HG03095 (cell line): ENCODE data around the gene CELF2.

Experiments
- ATAC-seq: cut with Tn5 transposase; IDR thresholded peaks from one replicate; pipeline ENCODE4 v1.9.1; 2021; ENCODE audit warnings: moderate library complexity; ENCODE audit not compliant: unreplicated experiment

Gene CELF2

GRCh38 chr10:11261687-11262493, 244.2 kb downstream of the CELF2 start:
- ATAC-seq = peak; percentile 42

DNA sequence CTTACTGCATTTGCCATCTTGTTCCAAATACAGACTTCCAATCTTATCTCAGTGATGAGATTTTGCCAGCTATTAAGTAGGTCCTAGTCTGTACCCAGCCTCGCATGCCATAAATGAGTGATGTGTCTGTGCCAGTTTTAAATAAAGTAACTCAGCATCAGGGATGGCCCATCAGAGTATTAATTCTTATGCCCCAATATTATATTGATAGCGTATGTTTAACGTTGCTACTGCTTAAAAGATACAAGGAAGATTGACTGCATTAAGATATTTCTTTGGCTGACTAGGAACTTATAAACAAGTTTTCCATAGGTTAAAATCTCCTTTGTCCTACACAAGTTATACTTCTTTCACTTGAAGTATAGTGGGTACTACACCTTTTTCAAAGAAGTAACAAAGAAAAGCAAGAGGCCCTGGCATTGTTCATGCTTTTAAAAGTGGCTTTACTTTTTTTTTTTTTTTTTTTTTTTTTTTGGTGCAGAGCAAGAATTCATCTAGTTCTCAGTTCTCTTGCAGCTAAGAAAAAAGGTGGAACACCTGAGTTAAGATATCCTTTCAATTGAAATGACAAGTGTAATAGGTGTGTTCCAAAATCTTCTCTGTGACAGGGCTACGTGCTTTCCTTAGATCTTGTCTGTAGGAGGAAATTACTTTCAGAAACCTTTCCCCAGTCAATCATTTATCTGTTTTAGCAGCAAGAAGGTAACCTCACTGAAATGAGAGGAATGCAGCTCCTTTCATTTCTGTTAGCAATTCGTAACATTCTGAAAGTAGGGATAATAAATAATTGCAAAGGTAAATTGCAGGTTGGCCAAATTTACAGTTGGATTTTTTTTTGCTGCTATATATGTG, 245.0 kb downstream of the CELF2 start:
- ATAC-seq = no peak

GRCh38 chr10:11263767-11264166, 246.1 kb downstream of the CELF2 start:
- no peak for ATAC-seq

DNA sequence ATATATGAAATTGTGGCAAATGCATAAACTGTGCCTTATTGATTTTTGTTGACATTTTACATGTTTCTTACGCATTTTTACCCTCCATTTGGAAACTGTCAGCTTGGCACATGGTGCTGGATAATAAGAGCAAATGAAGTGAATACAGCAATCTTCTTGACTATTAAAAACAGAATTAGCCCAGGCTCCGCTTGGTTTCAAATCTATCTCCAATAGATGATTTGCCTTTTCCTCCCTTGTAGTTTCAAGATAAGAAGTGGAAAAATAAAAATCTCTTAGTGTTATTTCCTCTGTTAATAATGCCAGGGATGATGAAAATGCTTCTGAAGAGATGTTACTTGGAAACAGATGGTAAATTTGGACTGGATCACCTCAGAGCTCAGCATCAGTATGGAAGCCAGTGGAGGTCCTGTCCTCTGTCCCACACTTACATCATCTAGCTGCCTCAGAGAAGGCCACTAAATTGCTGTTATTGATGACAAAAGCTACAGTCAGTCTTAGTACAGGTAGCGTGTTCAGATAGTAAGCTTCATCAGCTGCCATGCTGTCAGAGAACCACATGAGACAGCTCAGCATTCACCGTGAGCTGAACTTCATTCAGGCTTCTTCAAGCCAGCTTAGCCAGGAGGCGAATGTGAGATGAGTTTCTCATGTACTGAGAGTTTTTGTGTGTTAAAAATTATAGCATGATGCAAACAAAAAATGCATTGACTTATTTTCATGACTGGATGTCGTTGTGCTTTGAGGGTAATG, 246.8 kb downstream of the CELF2 start:
- no peak for ATAC-seq

DNA sequence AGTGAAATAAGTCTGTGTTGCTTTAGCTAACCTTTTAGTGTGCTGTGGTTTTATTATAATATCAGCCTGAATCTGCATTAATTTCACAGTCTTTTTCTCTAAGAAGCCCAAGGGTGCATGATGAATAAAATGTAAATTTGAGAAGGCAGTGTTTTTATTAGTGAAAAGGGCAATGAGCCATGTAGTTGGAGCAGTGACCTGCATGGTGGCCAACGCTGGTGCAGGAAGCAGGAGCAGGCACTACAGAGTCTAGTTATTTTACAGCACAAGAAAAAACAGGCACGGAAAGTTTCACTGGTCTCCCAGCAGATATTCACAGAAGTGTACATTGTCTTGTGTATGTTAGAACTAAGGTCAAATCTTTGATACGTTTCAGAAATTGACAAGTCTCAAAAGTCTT, 247.8 kb downstream of the CELF2 start:
- no peak for ATAC-seq

- no peak for ATAC-seq
Measured at GRCh38 chr10:11266426-11266825, 248.8 kb downstream of the CELF2 start.

DNA sequence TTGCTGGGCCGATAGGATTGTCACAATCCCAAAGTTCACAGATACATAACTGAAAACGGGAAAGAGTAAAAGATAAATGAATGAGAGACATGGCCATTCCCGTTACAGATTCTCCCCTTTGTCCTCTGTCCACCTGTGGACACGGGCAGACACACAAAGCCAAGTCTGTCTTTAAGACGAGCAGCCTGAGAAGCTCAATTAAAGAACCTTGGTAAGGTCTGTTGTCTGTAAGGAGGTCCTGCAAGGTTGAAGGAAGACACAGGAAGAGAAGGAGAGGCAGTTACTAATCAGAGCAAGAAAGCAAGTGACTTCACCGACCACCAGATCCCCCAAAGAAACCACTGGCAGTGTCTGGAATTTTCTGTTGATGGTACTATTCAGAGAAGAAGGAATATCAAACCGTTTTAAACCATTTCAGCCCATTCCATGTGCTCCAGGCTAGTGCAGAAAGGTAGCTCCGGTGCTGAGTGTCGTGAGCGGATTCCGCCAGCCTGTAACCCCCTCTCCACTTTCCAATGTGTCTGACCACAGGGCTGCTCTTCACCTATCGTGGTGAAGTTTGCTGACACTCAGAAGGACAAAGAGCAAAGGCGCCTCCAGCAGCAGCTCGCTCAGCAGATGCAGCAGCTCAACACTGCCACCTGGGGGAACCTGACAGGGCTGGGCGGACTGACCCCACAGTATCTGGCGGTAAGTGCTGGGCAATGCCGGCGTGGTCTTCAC, 252.6 kb downstream of the CELF2 start:
- ATAC-seq = peak; percentile 73

DNA sequence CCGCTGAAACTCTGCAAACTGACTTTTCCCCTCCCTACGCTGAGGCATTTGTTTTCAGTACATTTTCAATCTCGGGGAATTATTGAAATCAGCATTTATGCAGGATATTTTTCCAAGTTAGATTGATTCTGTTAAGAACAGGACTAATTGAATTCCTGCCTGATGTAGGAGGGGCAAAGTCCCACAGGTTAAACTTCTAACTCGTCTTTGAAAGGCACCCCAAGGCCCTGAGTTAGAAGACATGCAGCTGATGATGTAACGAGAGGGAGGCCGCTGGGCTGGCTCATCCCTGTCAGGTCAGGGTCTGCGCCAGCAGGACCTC, 253.1 kb downstream of the CELF2 start:
- ATAC-seq = no peak

DNA sequence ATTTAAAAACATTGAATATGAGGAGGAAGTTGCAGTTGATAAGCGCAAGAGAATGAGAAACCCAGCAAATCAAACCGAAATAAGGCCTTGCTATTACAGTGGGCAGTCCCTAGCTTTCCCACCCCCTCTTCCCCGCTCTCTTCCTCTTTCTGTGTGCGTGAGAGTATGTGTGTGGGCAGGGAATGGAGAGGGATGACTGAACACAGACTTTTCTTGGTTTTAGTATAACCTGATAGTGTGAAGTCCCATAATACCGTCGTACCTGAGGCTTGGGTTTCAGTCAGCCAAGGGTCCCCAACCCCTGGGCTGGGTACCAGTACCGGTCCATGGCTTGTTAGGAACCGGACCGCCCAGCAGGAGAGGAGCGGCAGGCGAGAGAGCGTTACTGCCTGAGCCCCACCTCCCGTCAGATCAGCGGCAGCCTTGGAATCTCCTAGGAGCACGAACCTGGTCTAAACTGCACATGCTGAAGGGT, 255.3 kb downstream of the CELF2 start:
- peak; percentile 70 for ATAC-seq

DNA sequence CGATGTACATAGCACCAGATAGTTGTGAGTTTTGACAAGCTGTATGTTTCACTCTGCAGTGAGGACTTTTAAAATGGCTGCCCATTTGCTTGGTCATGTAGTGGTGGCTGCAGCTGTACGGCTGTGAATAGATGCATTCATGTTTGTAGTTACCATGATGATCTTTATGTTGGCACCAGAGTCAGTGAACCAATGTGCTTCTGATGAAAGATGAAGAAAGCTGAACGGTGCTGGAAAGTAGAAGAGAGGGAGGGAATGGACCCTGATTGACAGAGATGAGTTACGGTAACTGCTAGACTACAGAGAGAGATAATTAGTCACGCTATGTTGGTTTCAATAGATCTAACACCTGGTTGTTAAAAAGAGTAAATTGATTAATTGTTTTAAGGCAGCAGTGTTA, 256.8 kb downstream of the CELF2 start:
- no peak for ATAC-seq

DNA sequence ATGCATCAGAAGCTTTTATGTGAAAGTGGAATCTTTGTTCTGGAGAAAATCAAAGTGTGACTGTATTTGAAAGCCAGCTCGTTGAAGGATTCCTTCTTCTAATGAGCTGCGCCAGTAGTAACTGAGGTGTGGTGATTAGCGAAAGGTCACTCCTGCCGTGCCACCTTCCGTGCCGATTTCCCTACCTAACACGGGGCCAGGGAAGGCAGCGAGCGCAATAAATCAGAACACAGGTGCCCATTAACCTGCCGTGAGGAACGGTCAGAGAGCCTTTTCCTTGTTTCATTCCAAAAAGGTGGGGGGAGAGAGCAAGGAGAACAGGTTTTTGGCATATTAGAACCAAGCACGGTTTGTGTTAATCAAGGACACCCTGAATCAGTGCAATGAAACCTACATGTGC, 258.0 kb downstream of the CELF2 start:
- no peak for ATAC-seq

- ATAC-seq = no peak
Measured at GRCh38 chr10:11276449-11276990, 258.8 kb downstream of the CELF2 start.

GRCh38 chr10:11279314-11279713, 261.6 kb downstream of the CELF2 start:
- no peak for ATAC-seq

DNA sequence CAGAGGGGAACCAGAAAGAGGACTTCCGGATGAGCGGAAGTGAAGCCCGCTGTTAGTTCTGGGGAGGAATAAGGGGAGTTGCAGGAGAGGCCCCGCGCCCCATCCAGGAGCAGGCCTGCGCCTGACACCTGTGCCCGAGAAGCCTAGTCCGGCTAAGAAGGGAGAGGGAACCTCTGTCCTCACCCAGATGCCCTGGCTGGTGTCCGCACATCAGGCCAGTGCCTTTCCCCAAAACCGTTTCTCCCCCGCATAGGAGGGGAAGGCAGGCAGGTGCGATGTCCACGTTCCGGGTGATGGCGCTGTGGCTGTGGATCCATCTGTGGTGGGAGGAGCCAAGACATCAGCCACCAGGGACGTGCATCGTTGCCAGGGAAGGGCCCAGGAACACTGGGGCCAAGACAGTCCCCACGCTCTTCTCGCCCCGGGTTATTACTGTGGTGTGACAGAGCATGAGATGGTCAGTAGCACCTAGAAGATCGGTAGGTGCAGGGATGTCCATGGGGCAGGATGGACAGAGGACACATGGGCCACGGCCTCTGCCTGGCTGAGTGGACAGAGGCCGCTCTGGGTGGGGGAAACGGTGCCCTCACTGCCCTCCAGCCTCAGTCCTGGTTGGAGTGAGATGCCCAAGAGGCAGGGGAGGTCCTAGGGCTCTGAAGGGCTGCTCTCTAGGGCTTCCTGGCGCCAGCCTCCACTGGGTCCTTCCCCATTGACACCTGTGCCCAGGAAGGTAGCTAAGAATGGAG, 262.7 kb downstream of the CELF2 start:
- no peak for ATAC-seq

- ATAC-seq = no peak
Measured at GRCh38 chr10:11282156-11282555, 264.5 kb downstream of the CELF2 start.

DNA sequence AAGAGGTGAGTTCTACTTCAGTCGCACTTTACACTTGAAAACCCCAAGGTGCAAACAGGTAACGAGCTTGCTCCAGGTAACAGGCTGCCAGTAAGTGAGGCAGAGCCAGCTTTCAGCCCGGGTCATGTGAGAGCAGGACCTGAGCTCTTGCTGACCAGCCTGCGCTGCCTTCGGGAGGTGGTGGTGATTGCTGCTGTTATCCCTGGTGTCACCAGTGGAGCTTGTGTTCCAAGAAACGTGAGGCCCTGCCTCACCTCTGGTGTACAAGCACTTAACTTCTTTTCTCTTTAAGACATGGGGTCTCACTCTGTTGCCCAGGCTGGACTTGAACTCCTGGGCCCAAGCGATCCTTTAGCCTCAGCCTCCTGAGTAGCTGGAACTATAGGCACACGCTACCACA, 265.0 kb downstream of the CELF2 start:
- ATAC-seq = no peak

DNA sequence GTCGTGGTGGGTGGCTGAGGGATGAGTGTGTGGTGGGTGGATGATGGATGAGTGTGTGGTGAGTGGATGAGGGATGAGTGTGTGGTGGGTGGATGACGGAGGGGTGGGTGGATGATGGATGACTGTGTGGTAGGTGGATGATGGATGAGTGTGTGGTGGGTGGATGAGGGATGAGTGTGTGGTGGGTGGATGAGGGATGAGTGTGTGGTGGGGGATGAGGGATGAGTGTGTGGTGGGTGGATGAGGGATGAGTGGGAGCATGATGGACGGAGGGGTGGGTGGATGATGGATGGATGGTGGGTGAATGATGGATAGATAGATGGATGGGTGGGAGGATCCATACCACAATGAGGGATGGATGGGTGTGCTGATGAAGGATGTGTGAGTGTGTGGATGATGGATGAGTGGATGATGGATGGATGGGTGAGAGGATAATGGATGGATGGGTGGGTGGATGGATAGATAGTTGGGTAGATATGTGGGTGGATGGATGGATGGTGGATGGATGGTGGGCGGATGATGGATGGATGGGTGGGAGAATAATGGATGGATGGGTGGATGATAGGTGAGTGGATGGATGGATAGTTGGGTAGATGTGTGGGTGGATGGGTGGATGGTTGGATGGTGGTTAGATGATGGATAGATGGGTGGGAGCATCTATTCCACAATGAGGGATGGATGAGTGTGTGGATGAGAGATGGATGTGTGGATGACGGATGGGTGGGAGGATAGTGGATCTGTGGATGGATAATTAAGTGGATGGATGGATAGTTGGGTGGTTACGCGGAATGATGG, 266.8 kb downstream of the CELF2 start:
- ATAC-seq = no peak

- ATAC-seq = no peak
Measured at GRCh38 chr10:11285171-11285570, 267.5 kb downstream of the CELF2 start.

- ATAC-seq = peak; percentile 89
Measured at GRCh38 chr10:11286261-11286852, 268.7 kb downstream of the CELF2 start.
